CD4-positive, alpha-beta memory T cell (primary cell): ENCODE results near the gene UPK2. TPM values are rescaled to one million over a fixed set of nuclear protein-coding genes. Genes with fewer than 3 reads are reported as not detected.

Experiments
- CTCF ChIA-PET: fragments of 350-600 bp; sonication (Branson Sonifier 250); formaldehyde crosslinking; loops from one replicate; lab custom pipeline; 2021; ENCODE audit warnings: inconsistent platforms; ENCODE audit not compliant: partially characterized antibody; lab: Charles Lee
- POLR2A ChIA-PET: fragments of 350-600 bp; sonication (Branson Sonifier 250); formaldehyde crosslinking; loops from one replicate; lab custom pipeline; 2021; ENCODE audit not compliant: partially characterized antibody; lab: Charles Lee
- DNase-seq, 5 donors: peaks; one replicate each; pipeline versions ENCODE4 v3.0.0 to v3.0.0-alpha.2; 2020 to 2022; ENCODE audit warnings: mixed read lengths in 1 of 5
- H3K27ac ChIP-seq: one replicate; pipeline ENCODE4 v1.7.0; 2013; ENCODE audit warnings: low read depth, low read length
- H3K27me3 ChIP-seq: 2 replicates; pipeline ENCODE4 v1.7.0; 2013; ENCODE audit warnings: mild to moderate bottlenecking, low read length, moderate library complexity; ENCODE audit not compliant: insufficient read depth
- H3K36me3 ChIP-seq: 2 replicates; pipeline ENCODE4 v1.7.0; 2013; ENCODE audit warnings: mild to moderate bottlenecking, low read length, moderate library complexity; ENCODE audit not compliant: insufficient read depth
- H3K4me1 ChIP-seq: 2 replicates; pipeline ENCODE4 v1.7.0; 2013; ENCODE audit warnings: mild to moderate bottlenecking, low read length, moderate library complexity; ENCODE audit not compliant: insufficient read depth
- H3K4me3 ChIP-seq, 2 donors: one replicate each; pipeline ENCODE4 v1.7.0; 2013; ENCODE audit warnings: low read length in 2 of 2, mild to moderate bottlenecking in 1 of 2
- H3K9me3 ChIP-seq, 2 donors: one replicate each; pipeline ENCODE4 v1.7.0; 2013; ENCODE audit warnings: low read length in 2 of 2, control low read depth in 1 of 2; ENCODE audit not compliant: control insufficient read depth in 1 of 2
- H3K27ac Mint-ChIP-seq, 7 donors: one replicate each; pipeline ENCODE4 v1.8.0; 2020 to 2021; ENCODE audit warnings: mixed read lengths in 7 of 7, mild to moderate bottlenecking in 6 of 7, inconsistent platforms in 3 of 7, moderate library complexity in 3 of 7
- H3K27me3 Mint-ChIP-seq, 2 donors: one replicate each; pipeline ENCODE4 v1.8.0; 2020 to 2021; ENCODE audit warnings: mixed read lengths in 2 of 2
- H3K36me3 Mint-ChIP-seq, 2 donors: one replicate each; pipeline ENCODE4 v1.8.0; 2020 to 2021; ENCODE audit warnings: mixed read lengths in 2 of 2, inconsistent platforms in 1 of 2, mild to moderate bottlenecking in 1 of 2
- H3K4me1 Mint-ChIP-seq, 4 donors: one replicate each; pipeline ENCODE4 v1.8.0; 2020 to 2021; ENCODE audit warnings: mixed read lengths in 4 of 4, mild to moderate bottlenecking in 1 of 4
- H3K4me3 Mint-ChIP-seq, 8 donors: one replicate each; pipeline ENCODE4 v1.8.0; 2020 to 2021; ENCODE audit warnings: mixed read lengths in 8 of 8, mild to moderate bottlenecking in 7 of 8, moderate library complexity in 6 of 8, inconsistent platforms in 3 of 8
- H3K9me3 Mint-ChIP-seq, 8 donors: one replicate each; pipeline ENCODE4 v1.8.0; 2020 to 2021; ENCODE audit warnings: mixed read lengths in 8 of 8, mild to moderate bottlenecking in 5 of 8, inconsistent platforms in 3 of 8, moderate library complexity in 1 of 8
- intact Hi-C: fragments of 100-400 bp; cut with micrococcal nuclease; formaldehyde crosslinking; loops from one replicate; pipeline ENCODE4 v1.15.1; 2023
- polyA plus RNA-seq, 2 donors: library from polyadenylated mRNA; unstranded; fragments of 300-500 nt; fragmentation: Illumina TruSeq; gene quantifications; one replicate each; pipeline ENCODE4 v1.2.3, GENCODE V29; 2021
- total RNA-seq, 2 experiments: library from RNA; stranded (reverse); gene quantifications; one replicate each; pipeline ENCODE4 v1.2.3, GENCODE V29; 2021

Gene UPK2
- total and polyA plus RNA-seq, 4 experiments from 2014 or later: not detected

DNA sequence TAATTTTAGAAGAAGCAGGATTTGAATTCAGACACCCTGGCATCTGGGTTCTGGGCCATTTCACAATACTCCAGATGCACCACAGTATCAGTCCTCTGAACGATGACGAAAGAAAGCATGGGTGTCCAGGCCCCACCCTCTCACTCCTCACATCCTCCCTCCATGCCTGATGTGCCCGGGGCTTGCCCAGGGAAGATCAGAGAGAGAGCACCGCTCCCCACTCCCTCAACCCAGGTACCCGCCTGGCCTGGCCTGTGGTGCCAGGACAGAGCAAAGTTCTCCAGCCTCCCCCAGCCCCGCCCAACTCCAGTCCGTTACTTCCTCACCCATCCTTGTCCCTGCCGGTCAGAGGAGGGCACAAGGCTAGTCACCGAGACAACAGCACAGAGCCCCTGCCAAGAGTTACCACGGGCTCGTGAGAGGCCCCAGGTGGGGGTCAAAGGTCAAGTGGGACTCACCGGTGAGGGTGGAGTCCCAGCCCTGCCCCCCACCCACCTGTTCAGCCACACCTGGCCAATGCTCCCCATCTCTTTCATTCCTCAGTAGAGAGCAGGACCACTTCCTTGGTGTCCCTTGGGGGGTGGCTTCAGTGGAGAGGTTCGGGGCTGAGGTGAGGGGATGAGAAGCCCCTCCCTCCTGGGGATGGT lies 38.5 kb upstream of the UPK2 start:
- no peaks in the 10 kb centered on the region for H3K27me3 Mint-ChIP-seq
- H3K9me3 Mint-ChIP-seq: peaks cover 0 to 2% (median 0%) of the 10 kb centered on the region in 8 donors
- intact Hi-C loops: no loop called here
- Histone ChIP-seq H3K4me1 (peaks cover 97% of the 10 kb centered on the region), H3K36me3 (no peaks in the 10 kb centered on the region), H3K27me3 (no peaks in the 10 kb centered on the region), H3K27ac (peak overlapping the region; percentile 99), H3K9me3 (no peaks in the 10 kb centered on the region), H3K4me3 (peak overlapping the region; percentile 39 to 52)
- ChIA-PET CTCF (interaction anchor here (0.8 to 2.5 kb wide), 3 partner anchors 8 to 129 kb away, joined by 3 to 9 read pairs (median 3); partner anchors contain the start of gene BCL9L), POLR2A (no interaction called here)
- H3K4me1 Mint-ChIP-seq: peaks cover 61 to 87% (median 72%) of the 10 kb centered on the region in 4 donors
- peak overlapping the region; percentile 99 to 100 (median 99) for H3K27ac Mint-ChIP-seq
- H3K4me3 Mint-ChIP-seq: peak overlapping the region; percentile 83 to 99 (median 88)
- DNase-seq: peak; percentile 60 to 88 (median 63)
- peaks cover 16 to 45% of the 10 kb centered on the region in 2 donors for H3K36me3 Mint-ChIP-seq

DNA sequence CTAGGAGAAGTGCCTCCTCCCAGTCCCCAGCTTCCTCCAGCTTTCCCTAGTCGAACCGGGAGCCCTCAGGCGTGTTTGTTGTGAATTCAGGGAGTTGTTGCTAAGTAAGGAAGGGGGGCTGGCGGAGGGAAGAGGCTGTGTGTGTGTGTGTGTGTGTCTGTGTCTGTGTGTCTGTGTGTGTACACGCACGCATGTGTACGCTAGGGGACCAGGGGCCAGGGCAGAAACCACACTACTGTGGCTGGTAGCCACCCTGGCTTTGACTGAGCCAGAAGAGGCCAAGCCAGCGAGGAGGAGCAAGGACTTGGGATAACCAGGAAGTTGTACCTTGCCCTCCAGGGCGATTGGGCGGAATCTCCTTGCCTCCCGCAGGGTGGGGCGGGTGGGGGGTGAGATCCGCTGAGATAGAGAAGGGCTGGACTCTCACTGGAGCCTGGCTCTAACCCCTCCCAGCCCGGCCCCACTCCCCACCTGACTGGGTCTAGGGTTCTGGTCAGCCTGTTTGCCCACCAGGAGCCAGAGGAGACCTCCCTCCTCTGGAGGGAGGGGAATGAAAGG lies 37.9 kb upstream of the UPK2 start:
- intact Hi-C loops: no loop called here
- peak overlapping the region; percentile 42 to 52 for H3K4me3 ChIP-seq
- CTCF ChIA-PET: interaction anchor here (2.5 kb wide), 1 partner anchor 12 kb away, joined by 9 read pairs; no protein-coding TSS in a partner anchor

DNA sequence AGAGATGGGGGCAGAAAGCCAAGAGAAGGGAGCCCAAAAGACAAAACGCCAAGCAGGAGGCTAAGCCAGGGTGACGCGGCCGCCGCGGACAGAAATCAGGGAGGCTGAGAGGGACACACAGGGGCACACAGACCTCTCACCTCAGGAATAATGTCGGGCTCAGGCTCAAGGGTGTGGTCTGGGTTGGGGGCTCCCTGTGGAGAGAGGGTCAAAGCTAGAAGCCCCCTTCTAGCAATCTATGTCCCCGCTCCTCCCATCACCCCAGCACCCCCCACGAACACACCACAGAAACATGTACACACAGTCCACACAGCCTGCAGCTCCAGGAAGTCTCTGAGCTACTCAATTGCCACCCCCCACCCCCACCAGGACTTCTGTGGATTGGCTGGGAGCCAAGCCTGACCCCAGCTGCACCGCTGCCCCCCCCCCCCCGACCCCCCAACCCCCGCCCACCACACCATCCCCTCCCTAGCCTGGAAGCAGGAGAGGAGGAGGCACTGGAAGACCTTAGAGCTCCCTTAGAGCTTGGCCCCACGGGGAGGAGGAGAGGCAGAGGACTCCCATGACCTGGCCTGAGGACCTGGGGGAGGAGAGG lies 37.3 kb upstream of the UPK2 start:
- peak overlapping the region; percentile 42 to 60 for H3K4me3 ChIP-seq
- intact Hi-C loops: no loop called here
- Mint-ChIP-seq H3K36me3 (peaks cover 23 to 54% of the 10 kb centered on the region in 2 donors), H3K4me3 (peak overlapping the region; percentile 93 to 100 (median 98)), H3K4me1 (peaks cover 56 to 88% (median 70%) of the 10 kb centered on the region in 4 donors), H3K27ac (peak overlapping the region; percentile 99 to 100 (median 99)), H3K9me3 (peaks cover 0 to 4% (median 0%) of the 10 kb centered on the region in 8 donors), H3K27me3 (no peaks in the 10 kb centered on the region)
- H3K27ac ChIP-seq: peak overlapping the region; percentile 99
- ChIA-PET CTCF (no interaction called here), POLR2A (no interaction called here)
- no peaks in the 10 kb centered on the region for H3K36me3 ChIP-seq
- DNase-seq: peak in 1 of 5 donors; percentile 60
- H3K27me3 ChIP-seq: no peaks in the 10 kb centered on the region
- H3K9me3 ChIP-seq: no peaks in the 10 kb centered on the region
- peaks cover 94% of the 10 kb centered on the region for H3K4me1 ChIP-seq

More for the DNA sequence above, 37.9 kb upstream of the UPK2 start:
- H3K9me3 ChIP-seq: no peaks in the 10 kb centered on the region
- H3K27me3 ChIP-seq: no peaks in the 10 kb centered on the region
- Mint-ChIP-seq H3K27me3 (no peaks in the 10 kb centered on the region), H3K27ac (peak overlapping the region; percentile 99 to 100 (median 99)), H3K4me3 (peak overlapping the region; percentile 83 to 99 (median 90)), H3K36me3 (peaks cover 18 to 49% of the 10 kb centered on the region in 2 donors), H3K9me3 (peaks cover 0 to 4% (median 0%) of the 10 kb centered on the region in 8 donors), H3K4me1 (peaks cover 58 to 86% (median 69%) of the 10 kb centered on the region in 4 donors)
- H3K36me3 ChIP-seq: no peaks in the 10 kb centered on the region
- H3K4me1 ChIP-seq: peaks cover 97% of the 10 kb centered on the region
- DNase-seq: peak in 4 of 5 donors; percentile 46 to 75 (median 49)
- H3K27ac ChIP-seq: peak overlapping the region; percentile 99
- POLR2A ChIA-PET: no interaction called here

DNA sequence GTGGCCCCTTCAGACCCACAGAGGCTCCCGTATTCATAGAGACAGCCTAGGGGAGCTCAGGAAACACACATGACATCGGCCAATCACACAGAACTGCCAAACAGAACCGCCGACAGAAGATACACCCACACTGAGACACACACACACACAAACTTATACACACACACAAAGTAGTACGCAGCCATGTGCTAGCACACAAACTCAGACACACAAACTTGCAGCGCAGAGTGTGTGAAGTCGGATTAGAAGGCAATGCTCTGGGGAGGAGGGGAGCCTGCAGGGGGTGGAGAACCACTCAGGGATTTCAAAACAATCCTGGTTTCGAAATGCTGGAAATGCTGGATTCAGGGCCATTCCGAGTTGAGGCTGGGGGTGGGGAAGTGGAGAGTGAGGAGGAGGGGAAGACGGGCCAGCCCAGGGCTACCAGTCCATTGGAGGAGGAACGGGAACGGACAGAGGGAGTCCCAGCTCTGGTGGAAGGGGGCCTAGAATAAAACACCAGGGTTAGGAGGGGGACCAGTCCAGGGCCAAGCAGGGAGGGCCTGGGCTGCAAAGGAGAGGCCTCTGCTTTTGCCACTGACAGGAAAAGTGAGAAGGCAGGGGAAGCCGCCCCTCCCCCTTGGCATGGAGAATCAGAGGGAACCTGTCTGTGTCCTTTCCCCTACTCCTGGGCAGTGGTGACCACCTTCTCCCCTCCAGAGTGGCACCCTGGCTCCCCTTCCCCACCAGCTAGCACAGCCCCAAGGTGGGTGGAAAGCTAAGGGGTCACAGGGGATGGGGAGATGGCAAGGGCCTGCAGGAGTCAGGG lies 34.8 kb upstream of the UPK2 start:
- Mint-ChIP-seq H3K4me1 (peaks cover 38 to 76% (median 52%) of the 10 kb centered on the region in 4 donors), H3K36me3 (peaks cover 29 to 58% of the 10 kb centered on the region in 2 donors), H3K27ac (peak overlapping the region; percentile 99 to 100 (median 99)), H3K9me3 (peaks cover 0 to 5% (median under 1%) of the 10 kb centered on the region in 8 donors), H3K4me3 (peak overlapping the region; percentile 93 to 100 (median 98)), H3K27me3 (peaks cover under 1% of the 10 kb centered on the region in 2 donors)
- DNase-seq: peak in 1 of 5 donors; percentile 48
- H3K4me1 ChIP-seq: peaks cover 73% of the 10 kb centered on the region
- H3K27ac ChIP-seq: peak overlapping the region; percentile 99
- CTCF ChIA-PET: interaction anchor here (5.7 kb wide), 1 partner anchor 131 kb away, joined by 39 read pairs; the partner anchor contains the start of gene DDX6
- no peaks in the 10 kb centered on the region for H3K27me3 ChIP-seq
- peak overlapping the region; percentile 42 to 79 for H3K4me3 ChIP-seq
- POLR2A ChIA-PET: interaction anchor here (1.9 kb wide), 1 partner anchor 45 kb away, joined by 5 read pairs; no protein-coding TSS in a partner anchor
- H3K36me3 ChIP-seq: no peaks in the 10 kb centered on the region
- intact Hi-C loops: no loop called here
- H3K9me3 ChIP-seq: no peaks in the 10 kb centered on the region

DNA sequence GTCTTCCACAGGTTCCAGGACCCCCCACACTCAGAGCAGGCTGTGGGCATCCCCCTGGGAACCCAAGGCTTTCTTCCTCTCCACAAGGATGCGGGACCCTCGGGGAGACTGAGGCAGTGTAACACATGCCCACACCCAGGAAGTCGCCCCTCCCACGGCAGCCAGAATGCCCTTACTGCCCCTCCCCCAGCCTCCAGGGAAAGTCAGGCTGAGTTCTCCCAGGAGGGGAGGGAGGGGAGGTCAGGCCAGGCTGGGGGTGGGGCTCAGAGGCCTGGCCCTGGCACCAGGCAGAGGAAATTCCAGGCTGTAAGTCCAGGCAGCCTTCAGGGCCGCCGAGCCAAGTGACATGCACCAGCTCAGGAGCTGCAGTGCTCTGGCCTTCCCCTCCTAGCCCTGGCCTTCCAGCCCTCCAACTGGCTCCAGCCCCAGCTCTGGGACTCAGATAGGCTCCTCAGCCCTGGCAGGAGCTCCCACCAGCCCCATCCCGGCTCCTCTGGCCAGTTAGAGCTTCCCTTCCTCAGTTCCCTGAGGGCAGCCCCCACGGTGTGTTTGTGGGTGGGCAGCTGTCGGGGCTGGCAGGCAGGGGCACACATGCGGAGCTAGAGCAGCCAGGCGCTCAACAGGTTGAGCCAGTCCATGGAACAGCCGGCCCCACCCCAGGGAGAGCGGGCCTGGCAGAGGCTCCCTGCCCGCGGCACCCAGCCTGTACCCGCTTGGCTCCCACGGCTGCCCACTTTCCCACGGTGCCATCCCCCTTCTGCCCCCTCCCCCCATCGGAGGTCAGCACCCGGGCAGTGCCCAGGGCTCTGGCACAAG lies 34.0 kb upstream of the UPK2 start:
- Histone ChIP-seq H3K27ac (peak overlapping the region; percentile 99), H3K4me3 (peak overlapping the region; percentile 42 to 79), H3K9me3 (no peaks in the 10 kb centered on the region), H3K36me3 (no peaks in the 10 kb centered on the region), H3K27me3 (no peaks in the 10 kb centered on the region), H3K4me1 (peaks cover 73% of the 10 kb centered on the region)
- intact Hi-C loops: no loop called here
- Mint-ChIP-seq H3K4me3 (peak overlapping the region; percentile 95 to 100 (median 98)), H3K9me3 (peaks cover 0 to 9% (median 1%) of the 10 kb centered on the region in 8 donors), H3K27ac (peak overlapping the region in 6 of 7 donors; percentile 69 to 100 (median 99)), H3K4me1 (peaks cover 37 to 76% (median 51%) of the 10 kb centered on the region in 4 donors), H3K36me3 (peaks cover 24 to 57% of the 10 kb centered on the region in 2 donors), H3K27me3 (peaks cover 1 to 2% of the 10 kb centered on the region in 2 donors)
- peak in 1 of 5 donors; percentile 44 for DNase-seq
- ChIA-PET CTCF (interaction anchor here (0.7 to 5.7 kb wide), 3 partner anchors 45 to 132 kb away, joined by 3 to 39 read pairs (median 3); partner anchors contain the start of gene DDX6), POLR2A (interaction anchor here (0.6 to 1.9 kb wide), 2 partner anchors 45 to 226 kb away, joined by 3 to 5 read pairs; no protein-coding TSS in a partner anchor)
